A549 (cell line): ENCODE results near the gene CRACR2B.

Source experiments
- GATA3 ChIP-seq: IDR thresholded peaks from 2 replicates; pipeline ENCODE4 v1.6.1; 2012; ENCODE audit warnings: borderline replicate concordance
- KDM5A ChIP-seq: fragments of 200-600 bp; sonication (generic); IDR thresholded peaks from 2 replicates; pipeline ENCODE4 v1.6.1; 2016; ENCODE audit warnings: antibody characterized with exemption, mild to moderate bottlenecking
- POLR2A ChIP-seq: IDR thresholded peaks from 2 replicates; pipeline ENCODE4 v1.6.1; 2012; ENCODE audit warnings: mild to moderate bottlenecking, low read length

DNA sequence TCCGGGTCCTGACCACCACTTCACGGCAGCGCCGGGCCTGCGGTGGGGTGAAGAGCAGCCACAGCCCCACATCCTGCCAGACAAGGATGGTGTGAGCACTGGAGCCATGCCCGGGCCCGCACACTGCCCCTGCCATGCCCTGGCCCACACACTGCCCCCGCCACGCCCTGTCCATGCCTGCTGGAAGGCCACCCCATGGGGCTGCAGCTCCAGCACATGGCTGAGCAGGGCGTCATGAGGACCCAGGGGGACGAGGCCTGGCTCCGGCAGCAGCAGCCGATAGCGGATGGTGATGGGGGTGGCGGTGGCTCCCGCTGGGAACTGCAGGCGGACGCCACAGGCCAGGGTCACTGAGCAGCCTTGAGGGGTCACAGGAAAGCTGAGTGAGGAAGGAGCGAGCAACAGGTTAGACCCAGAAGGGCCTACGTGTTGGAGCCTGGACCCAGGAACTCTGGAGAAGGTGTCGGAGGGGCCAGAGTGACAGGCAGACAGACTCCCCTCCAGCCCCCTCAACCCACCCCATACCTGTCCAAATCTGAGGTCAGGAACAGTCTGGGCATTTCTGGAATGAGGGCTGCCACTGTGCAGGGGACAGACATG is 25.6 kb upstream of the CRACR2B start:
- TF ChIP-seq POLR2A (no peak), KDM5A (no peak), GATA3 (no peak)
